DMS79 (cell line): ENCODE measurements around the gene CELSR1.

Experiments
- DNase-seq: peaks from one replicate; lab custom pipeline; 2025; lab: John Stamatoyannopoulos, UW

The CELSR1 gene

DNA sequence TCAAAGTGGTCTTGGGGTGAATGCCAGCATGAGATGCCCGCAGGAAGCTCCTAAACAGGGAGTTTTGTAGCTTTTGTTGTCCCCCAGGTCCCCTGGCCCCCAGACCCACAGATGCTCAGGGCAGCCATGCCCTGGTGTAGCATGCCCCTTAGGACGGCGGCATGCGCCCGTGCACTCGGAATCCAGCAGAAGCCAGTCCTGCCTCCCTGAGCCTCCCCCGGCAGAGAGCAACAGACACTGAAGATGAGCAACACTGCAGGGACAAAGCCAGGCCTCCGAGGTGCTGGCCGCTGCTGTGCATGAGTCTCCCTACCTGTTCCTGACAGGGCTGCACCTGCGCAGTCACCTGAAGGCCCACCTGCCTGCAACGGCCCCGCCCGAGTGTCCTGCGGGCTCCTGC lies 142.8 kb downstream of the CELSR1 start:
- no peak for DNase-seq

- DNase-seq = no peak
Measured at GRCh38 chr22:46393873-46394272, 143.5 kb downstream of the CELSR1 start.

DNA sequence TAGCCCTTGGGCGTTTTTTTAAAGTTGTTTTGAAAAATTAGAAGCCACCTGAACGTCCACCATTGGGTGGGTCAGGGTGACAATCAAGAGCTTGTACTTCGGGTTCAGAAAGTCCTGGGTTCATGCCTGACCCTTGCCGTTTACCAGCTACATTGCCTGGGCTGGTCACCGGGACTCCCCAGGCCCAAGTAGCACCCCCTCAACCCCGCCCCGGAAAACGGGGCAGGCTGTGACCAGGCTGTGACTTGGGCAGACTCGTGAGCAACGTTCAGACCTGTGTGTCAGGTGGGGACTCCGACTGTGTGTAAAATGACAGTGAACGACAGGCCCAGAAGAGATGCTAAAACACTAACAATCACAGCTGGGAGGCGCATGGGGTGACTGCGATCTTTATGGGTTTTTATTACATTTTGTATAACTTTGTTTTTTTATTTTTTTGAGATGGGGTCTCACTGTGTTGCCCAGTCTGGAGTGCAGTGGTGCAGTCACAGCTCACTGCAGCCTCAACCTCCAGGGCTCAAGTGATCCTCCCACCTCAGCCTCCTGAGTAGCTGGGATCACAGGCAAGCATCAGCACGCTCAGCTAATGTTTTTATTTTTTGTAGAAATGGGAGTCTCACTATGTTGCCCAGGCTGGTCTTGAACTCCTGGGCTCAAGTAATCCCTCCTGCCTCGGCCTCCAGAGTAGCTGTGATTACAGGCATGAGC lies 145.1 kb downstream of the CELSR1 start:
- no peak for DNase-seq

- DNase-seq = no peak
Measured at GRCh38 chr22:46391486-46392136, 145.8 kb downstream of the CELSR1 start.

DNA sequence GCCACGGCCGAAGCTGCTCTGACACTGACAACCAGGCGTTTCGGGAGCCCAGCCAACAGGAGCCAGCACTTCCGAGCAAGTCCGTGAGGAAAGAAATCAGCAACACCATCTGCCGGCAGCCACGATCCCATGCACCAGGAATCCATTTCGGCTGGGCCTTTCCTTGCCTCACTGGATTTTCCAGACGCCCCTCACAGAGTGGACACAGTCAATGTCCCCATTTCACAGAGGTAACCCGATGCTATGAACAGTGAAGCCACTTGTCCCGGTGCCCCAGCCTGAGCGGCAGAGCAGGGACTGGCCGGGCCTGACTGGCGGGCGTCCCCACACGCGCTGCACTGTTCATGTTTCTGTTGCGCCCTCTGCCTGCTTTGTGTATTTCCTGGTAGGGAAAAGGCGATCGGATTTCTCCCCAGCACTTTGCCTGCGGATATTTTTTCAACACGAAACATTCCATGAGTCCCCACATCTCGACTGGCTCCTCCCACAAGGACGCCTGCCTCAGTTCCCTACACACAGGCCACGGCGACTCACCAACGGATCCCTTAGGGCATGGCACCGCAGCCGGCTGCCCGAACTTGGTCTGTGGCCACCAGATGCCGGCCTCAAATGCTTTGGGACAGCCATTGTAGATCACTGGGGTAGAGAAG lies 146.6 kb downstream of the CELSR1 start:
- DNase-seq = no peak

DNA sequence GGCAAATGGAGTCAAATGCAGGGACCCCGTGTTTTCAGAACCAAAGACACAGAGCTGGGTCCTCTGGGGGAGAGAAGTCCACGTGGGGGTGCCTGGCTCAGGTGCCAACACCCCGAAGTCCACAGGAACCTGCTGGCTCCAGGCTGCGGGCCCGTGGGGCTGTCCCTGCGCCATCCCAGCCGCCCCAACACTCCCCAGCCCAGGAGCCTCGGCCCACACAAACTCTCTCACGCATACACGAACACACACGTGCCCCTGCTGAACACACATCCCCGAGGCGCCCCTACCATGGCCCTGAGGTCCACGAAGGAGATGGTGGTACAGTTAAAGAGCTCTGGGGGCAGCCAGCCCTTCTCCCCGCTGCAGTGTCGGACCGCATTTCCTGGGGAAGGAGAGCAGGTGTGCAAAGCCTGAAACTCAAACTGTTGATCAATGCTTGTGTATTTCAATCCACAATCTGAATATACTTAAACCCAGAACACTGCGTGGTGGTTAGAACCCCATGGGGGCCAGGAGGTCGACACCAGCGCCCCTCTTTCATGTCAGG lies 147.2 kb downstream of the CELSR1 start:
- DNase-seq = no peak

DNA sequence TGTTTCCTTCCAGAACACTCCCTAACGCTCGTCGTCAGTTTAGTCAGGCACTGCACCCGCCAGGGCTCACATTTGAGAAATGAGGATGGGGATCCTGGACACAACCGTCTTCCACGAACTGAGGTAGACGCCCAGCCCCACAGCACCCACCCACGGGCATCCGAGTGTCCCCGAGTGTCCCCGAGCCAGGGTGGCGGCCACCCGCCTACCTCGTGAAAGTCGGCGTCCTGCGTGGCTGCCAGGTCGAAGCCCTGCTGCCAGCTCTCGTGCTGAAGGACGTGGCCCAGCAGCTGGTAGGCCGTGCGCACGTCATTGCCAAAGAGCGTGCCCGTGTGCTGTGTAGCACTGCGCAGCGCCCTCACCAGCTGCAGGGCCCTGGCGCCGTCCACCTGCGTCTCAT lies 148.3 kb downstream of the CELSR1 start:
- DNase-seq = no peak

GRCh38 chr22:46388647-46389046 lies 148.8 kb downstream of the CELSR1 start:
- DNase-seq = no peak

DNA sequence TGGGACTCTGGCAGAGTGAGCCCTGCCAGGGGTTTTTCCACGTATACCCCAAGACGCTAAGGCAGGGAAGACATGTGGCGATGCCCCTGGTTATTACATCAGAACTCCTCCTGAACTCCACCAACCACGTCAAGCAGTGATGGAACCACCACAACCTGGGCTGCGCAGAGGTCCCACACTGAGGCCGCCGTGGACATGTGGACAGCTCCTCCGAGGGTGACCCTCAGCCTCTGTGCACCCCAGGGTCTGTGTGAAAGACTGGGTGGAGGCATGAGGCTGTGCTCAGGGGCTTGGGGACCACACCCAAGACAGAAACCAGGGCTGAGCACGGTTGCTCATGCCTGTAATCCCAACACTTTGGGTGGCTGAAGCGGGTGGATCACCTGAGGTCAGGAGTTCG lies 149.7 kb downstream of the CELSR1 start:
- no peak for DNase-seq

- no peak for DNase-seq
Measured at GRCh38 chr22:46386312-46386711, 151.1 kb downstream of the CELSR1 start.

GRCh38 chr22:46382524-46382923 lies 154.9 kb downstream of the CELSR1 start:
- no peak for DNase-seq

GRCh38 chr22:46381731-46382130 lies 155.7 kb downstream of the CELSR1 start:
- DNase-seq = no peak

- DNase-seq = no peak
Measured at GRCh38 chr22:46381142-46381541, 156.3 kb downstream of the CELSR1 start.

- DNase-seq = no peak
Measured at GRCh38 chr22:46380581-46380980, 156.8 kb downstream of the CELSR1 start.

DNA sequence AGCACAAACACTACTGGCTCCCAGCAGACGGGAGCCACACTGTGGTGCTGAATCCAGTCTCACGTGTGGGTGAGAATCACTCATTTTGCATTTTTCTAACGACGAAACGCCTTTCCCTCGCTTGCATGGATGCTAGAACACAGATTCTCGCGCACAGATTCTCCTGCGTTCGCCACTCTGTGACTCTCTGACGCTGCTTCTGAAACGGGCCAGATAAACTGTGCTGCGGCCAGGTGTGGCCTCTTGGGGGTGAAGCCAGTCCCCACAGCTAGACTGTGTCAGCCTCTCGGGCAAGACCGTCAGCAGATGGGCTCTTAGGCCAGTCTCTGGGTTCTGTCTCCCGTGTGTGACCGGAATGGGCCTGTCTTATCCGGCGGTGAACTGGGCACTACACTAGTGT lies 157.4 kb downstream of the CELSR1 start:
- DNase-seq = no peak

DNA sequence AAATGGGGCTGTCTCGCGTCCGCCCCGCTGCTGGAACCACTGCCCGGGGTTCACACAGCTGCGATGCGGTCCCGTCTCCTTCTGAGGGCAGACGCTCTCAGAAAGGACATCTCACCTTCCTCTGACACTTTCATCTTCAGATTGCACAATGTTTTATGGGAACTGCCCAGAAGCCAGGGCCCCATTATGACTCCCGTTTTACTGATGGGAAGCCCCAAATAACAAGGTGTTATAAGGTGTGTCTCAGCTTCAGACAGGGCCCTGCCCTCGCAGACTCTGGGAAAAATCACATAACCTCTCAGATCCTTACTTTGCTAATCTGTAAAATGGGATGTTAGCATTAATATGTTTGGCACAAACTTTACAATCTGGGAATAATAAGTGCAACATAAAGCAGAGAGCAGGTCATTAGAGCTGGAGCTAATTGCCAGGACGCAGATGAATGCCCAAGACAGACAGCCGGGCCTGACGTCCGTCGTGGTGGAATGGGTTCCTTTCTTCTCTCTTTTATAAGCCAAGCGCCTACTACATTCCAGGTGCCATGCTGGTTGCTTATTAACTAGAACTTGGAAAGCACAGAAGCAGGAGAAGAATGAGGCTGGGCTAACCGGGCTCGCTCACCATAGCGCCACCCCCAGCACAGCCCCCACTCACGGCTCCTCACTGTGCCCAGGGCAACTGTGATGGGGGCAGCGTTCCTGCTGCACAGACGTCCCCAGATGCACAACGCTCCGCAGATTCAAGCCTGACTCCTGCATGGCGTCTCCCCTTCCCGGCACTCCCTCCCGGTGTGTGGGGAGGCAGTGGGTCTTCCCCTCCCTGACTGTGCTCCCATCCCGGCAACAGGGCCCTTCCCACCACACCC lies 158.1 kb downstream of the CELSR1 start:
- DNase-seq = no peak

DNA sequence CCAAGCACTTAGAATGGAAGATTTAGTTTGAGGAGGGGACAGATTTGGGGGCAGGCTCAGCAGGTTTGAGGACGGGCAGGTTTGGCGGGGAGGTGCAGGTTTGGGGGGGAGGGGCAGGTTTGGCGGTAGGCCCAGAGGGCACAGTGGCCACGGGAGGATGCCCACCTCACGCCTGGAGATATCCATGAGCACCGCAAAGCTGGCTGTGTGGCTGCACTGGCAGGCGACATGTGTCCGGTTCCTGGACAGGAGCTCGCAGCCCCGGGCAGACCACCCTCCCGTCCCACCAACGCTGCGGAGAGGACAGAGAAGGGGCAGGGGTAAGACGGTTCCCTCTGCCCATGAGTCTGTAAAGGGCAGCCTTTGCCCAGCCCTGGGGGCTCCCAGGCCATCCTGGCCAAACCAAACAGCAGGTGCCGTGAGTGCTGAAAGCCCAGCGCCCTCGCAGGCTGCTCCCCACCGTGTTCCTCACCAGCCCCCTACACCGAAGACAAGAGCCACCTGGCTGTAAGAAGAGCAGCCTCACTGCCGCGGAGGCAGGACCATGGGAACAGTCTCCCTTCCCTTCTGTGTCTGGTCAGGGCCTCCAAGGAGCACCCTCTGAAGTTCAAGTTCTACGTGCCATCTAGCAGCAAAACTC lies 158.9 kb downstream of the CELSR1 start:
- DNase-seq = no peak

DNA sequence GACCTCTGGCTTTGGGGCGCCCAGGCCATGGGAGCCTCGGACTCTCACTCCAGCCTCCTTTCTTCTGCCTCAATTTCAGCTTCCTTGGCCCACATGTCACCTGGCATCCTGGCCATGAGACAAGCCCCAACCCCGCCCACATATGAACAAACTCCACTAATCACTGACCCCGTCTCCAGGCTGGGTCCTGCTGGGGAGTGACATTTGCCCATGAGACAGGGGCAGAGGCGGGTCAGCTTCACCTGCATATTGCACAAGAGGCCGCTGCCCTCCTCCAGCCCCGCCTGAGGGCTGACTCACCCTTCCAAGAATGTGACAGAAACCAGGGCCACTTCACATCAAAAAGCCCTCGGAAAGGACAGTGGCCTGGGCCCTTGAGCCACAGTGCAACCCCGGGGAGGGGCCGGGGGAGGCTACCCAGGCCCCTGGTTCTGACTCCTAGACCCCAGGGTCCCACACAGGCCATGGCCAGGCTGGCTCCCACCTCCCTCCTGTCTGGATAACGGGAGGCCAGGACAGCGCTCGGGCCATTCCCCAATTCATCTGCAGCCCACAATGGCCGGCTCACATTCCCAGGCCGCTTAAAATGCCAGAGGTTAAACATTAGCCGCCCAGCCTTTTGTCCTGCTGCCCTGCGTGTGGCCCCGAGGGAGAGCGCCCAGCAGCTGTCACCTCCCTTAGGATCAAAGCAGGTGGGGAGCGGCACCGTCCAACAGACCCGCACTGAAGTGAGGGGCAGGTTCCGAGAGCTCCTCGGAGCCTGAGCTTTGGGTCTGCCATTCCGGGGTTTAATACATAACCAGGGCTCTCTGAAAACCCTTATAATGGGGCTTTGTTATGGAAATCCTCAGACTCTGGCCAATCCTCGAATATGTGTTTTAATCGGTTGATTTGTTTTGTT lies 159.6 kb downstream of the CELSR1 start:
- no peak for DNase-seq

GRCh38 chr22:46376908-46377524 lies 160.4 kb downstream of the CELSR1 start:
- no peak for DNase-seq

DNA sequence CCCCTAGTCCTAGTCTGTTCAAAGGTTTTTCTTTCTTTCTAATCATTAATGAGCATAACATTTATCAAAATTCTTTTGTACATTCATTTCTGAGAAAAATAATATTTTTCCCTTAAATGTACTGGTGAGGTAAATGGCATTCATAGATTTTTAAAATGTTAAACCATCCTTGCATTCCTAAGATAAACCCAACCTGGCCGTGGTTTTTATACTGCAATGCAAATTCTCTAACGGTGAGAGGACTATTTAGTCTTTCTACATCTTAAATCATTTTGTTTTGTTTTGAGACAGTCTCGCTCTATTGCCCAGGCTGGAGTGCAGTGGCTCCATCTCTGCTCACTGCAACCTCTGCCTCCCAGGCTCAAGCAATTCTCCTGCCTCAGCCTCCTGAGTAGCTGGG lies 161.3 kb downstream of the CELSR1 start:
- no peak for DNase-seq
